ENCODE data around the gene ERCC3.
A peak's percentile ranks its signal among the peaks of the same experiment; 100 is the strongest.

The ERCC3 gene

GRCh38 chr2:127309468-127309867, 15.5 kb upstream of the ERCC3 start:
- H3K36me3 Mint-ChIP-seq (ENCODE audit: low read depth): peaks cover 79% of the 10 kb centered on the region
- H3K9me3 Mint-ChIP-seq: no peaks in the 10 kb centered on the region

GRCh38 chr2:127308586-127309138, 14.7 kb upstream of the ERCC3 start:
- intact Hi-C loops (cut with micrococcal nuclease): no loop called here
- H3K27ac Mint-ChIP-seq: no peak overlapping the region

More at GRCh38 chr2:127309468-127309867, 15.5 kb upstream of the ERCC3 start:
- H3K27me3 Mint-ChIP-seq: no peaks in the 10 kb centered on the region
- peaks cover 6% of the 10 kb centered on the region for H3K4me1 Mint-ChIP-seq (ENCODE audit: low read depth)
- intact Hi-C loops (cut with micrococcal nuclease): no loop called here
- H3K27ac Mint-ChIP-seq: no peak overlapping the region
- no peak overlapping the region for H3K4me3 Mint-ChIP-seq

GRCh38 chr2:127305990-127306585, 12.1 kb upstream of the ERCC3 start:
- Mint-ChIP-seq H3K4me3 (no peak overlapping the region), H3K9me3 (no peaks in the 10 kb centered on the region), H3K4me1 (ENCODE audit: low read depth) (no peaks in the 10 kb centered on the region), H3K27ac (no peak overlapping the region), H3K27me3 (no peaks in the 10 kb centered on the region), H3K36me3 (ENCODE audit: low read depth) (peaks cover 62% of the 10 kb centered on the region)
- intact Hi-C loops (cut with micrococcal nuclease): no loop called here

More at GRCh38 chr2:127308586-127309138, 14.7 kb upstream of the ERCC3 start:
- peaks cover 72% of the 10 kb centered on the region for H3K36me3 Mint-ChIP-seq (ENCODE audit: low read depth)
- H3K4me3 Mint-ChIP-seq: no peak overlapping the region
- no peaks in the 10 kb centered on the region for H3K27me3 Mint-ChIP-seq
- no peaks in the 10 kb centered on the region for H3K9me3 Mint-ChIP-seq
- H3K4me1 Mint-ChIP-seq (ENCODE audit: low read depth): no peaks in the 10 kb centered on the region

GRCh38 chr2:127302168-127302567, 8.2 kb upstream of the ERCC3 start:
- Mint-ChIP-seq H3K36me3 (ENCODE audit: low read depth) (peaks cover 27% of the 10 kb centered on the region), H3K4me1 (ENCODE audit: low read depth) (no peaks in the 10 kb centered on the region), H3K27me3 (no peaks in the 10 kb centered on the region), H3K27ac (no peak overlapping the region), H3K9me3 (no peaks in the 10 kb centered on the region), H3K4me3 (no peak overlapping the region)
- intact Hi-C loops (cut with micrococcal nuclease): no loop called here

GRCh38 chr2:127293386-127293747, 577 bp downstream of the ERCC3 start:
- intact Hi-C loops (cut with micrococcal nuclease): no loop called here
- Mint-ChIP-seq H3K36me3 (ENCODE audit: low read depth) (peaks cover 59% of the 10 kb centered on the region), H3K9me3 (no peaks in the 10 kb centered on the region), H3K27ac (peak overlapping the region; percentile 96), H3K4me1 (ENCODE audit: low read depth) (peaks cover 28% of the 10 kb centered on the region), H3K27me3 (no peaks in the 10 kb centered on the region), H3K4me3 (peak overlapping the region; percentile 79)

GRCh38 chr2:127288274-127288673, 5.7 kb downstream of the ERCC3 start:
- intact Hi-C loops (cut with micrococcal nuclease): no loop called here
- Mint-ChIP-seq H3K4me1 (ENCODE audit: low read depth) (peaks cover 23% of the 10 kb centered on the region), H3K27me3 (no peaks in the 10 kb centered on the region), H3K9me3 (peaks cover 8% of the 10 kb centered on the region), H3K36me3 (ENCODE audit: low read depth) (peaks cover 99% of the 10 kb centered on the region), H3K4me3 (no peak overlapping the region), H3K27ac (no peak overlapping the region)

GRCh38 chr2:127283275-127283674, 10.7 kb downstream of the ERCC3 start:
- peaks cover 94% of the 10 kb centered on the region for H3K36me3 Mint-ChIP-seq (ENCODE audit: low read depth)
- intact Hi-C loops (cut with micrococcal nuclease): no loop called here
- H3K4me1 Mint-ChIP-seq (ENCODE audit: low read depth): peaks cover 58% of the 10 kb centered on the region
- H3K27ac Mint-ChIP-seq: no peak overlapping the region
- H3K4me3 Mint-ChIP-seq: no peak overlapping the region
- no peaks in the 10 kb centered on the region for H3K27me3 Mint-ChIP-seq
- H3K9me3 Mint-ChIP-seq: peaks cover 8% of the 10 kb centered on the region

- H3K4me3 Mint-ChIP-seq: no peak overlapping the region
- intact Hi-C loops (cut with micrococcal nuclease): no loop called here
- H3K27ac Mint-ChIP-seq: peak overlapping the region; percentile 95
- H3K4me1 Mint-ChIP-seq (ENCODE audit: low read depth): peaks cover 82% of the 10 kb centered on the region
- H3K9me3 Mint-ChIP-seq: peaks cover 8% of the 10 kb centered on the region
- H3K27me3 Mint-ChIP-seq: no peaks in the 10 kb centered on the region
- peaks cover 94% of the 10 kb centered on the region for H3K36me3 Mint-ChIP-seq (ENCODE audit: low read depth)
Observed at GRCh38 chr2:127280693-127281092, 13.3 kb downstream of the ERCC3 start.

GRCh38 chr2:127279781-127280180, 14.2 kb downstream of the ERCC3 start:
- no peaks in the 10 kb centered on the region for H3K27me3 Mint-ChIP-seq
- peaks cover 86% of the 10 kb centered on the region for H3K4me1 Mint-ChIP-seq (ENCODE audit: low read depth)
- peak overlapping the region; percentile 10 for H3K4me3 Mint-ChIP-seq
- peak overlapping the region; percentile 95 for H3K27ac Mint-ChIP-seq
- peaks cover 8% of the 10 kb centered on the region for H3K9me3 Mint-ChIP-seq
- intact Hi-C loops (cut with micrococcal nuclease): no loop called here
- peaks cover 94% of the 10 kb centered on the region for H3K36me3 Mint-ChIP-seq (ENCODE audit: low read depth)

- Mint-ChIP-seq H3K4me3 (peak overlapping the region; percentile 59), H3K36me3 (ENCODE audit: low read depth) (peaks cover 94% of the 10 kb centered on the region), H3K27ac (peak overlapping the region; percentile 95), H3K4me1 (ENCODE audit: low read depth) (peaks cover 78% of the 10 kb centered on the region), H3K27me3 (no peaks in the 10 kb centered on the region), H3K9me3 (peaks cover 5% of the 10 kb centered on the region)
- intact Hi-C loops (cut with micrococcal nuclease): no loop called here
Observed at GRCh38 chr2:127278959-127279358, 15.0 kb downstream of the ERCC3 start.

- Mint-ChIP-seq H3K4me3 (no peak overlapping the region), H3K4me1 (ENCODE audit: low read depth) (peaks cover 66% of the 10 kb centered on the region), H3K27ac (peak overlapping the region; percentile 95), H3K36me3 (ENCODE audit: low read depth) (peaks cover 94% of the 10 kb centered on the region), H3K9me3 (no peaks in the 10 kb centered on the region), H3K27me3 (no peaks in the 10 kb centered on the region)
- intact Hi-C loops (cut with micrococcal nuclease): no loop called here
Observed at GRCh38 chr2:127277028-127277427, 16.9 kb downstream of the ERCC3 start.

- peaks cover 54% of the 10 kb centered on the region for H3K4me1 Mint-ChIP-seq (ENCODE audit: low read depth)
- H3K9me3 Mint-ChIP-seq: no peaks in the 10 kb centered on the region
- peaks cover 94% of the 10 kb centered on the region for H3K36me3 Mint-ChIP-seq (ENCODE audit: low read depth)
- H3K27ac Mint-ChIP-seq: peak overlapping the region; percentile 95
- H3K4me3 Mint-ChIP-seq: no peak overlapping the region
- intact Hi-C loops (cut with micrococcal nuclease): no loop called here
- no peaks in the 10 kb centered on the region for H3K27me3 Mint-ChIP-seq
Observed at GRCh38 chr2:127275789-127276188, 18.2 kb downstream of the ERCC3 start.

GRCh38 chr2:127275356-127275755, 18.6 kb downstream of the ERCC3 start:
- H3K27ac Mint-ChIP-seq: peak overlapping the region; percentile 95
- H3K4me3 Mint-ChIP-seq: no peak overlapping the region

GRCh38 chr2:127270663-127271062, 23.3 kb downstream of the ERCC3 start:
- peaks cover 100% of the 10 kb centered on the region for H3K36me3 Mint-ChIP-seq (ENCODE audit: low read depth)
- intact Hi-C loops (cut with micrococcal nuclease): no loop called here
- H3K4me1 Mint-ChIP-seq (ENCODE audit: low read depth): peaks cover 4% of the 10 kb centered on the region
- H3K27me3 Mint-ChIP-seq: no peaks in the 10 kb centered on the region
- no peak overlapping the region for H3K4me3 Mint-ChIP-seq
- H3K9me3 Mint-ChIP-seq: no peaks in the 10 kb centered on the region
- H3K27ac Mint-ChIP-seq: no peak overlapping the region

More at GRCh38 chr2:127275356-127275755, 18.6 kb downstream of the ERCC3 start:
- peaks cover 50% of the 10 kb centered on the region for H3K4me1 Mint-ChIP-seq (ENCODE audit: low read depth)
- H3K27me3 Mint-ChIP-seq: no peaks in the 10 kb centered on the region
- H3K36me3 Mint-ChIP-seq (ENCODE audit: low read depth): peaks cover 94% of the 10 kb centered on the region
- intact Hi-C loops (cut with micrococcal nuclease): no loop called here
- H3K9me3 Mint-ChIP-seq: no peaks in the 10 kb centered on the region
